ENCODE data around the gene SMIM22.

GRCh38 chr16:4826980-4827379 is 31.8 kb downstream of the SMIM22 start:
- TF ChIP-seq CTCF (IDR thresholded peaks at IDR 0.05) (no peak), POLR2A (IDR thresholded peaks at IDR 0.05) (no peak)

Data from Peyer's patch (tissue), 4 donors.